ENCODE data around the gene HCFC1.

HCFC1 gene

GRCh38 chrX:153944140-153944799, 27.3 kb downstream of the HCFC1 start, which contains the start of gene RENBP:
Gene RENBP (minus strand): TSS chrX:153944643. CDS start chrX:153944610, 33 bp downstream.
- Histone ChIP-seq H3K4me3 (peak within 1 kb of the TSS; percentile 31), H3K4me1 (peaks cover 7% of the 10 kb centered on the region), H3K36me3 (replicated peaks) (peaks cover 13% of the 10 kb centered on the region), H3K27me3 (ENCODE audit: low read depth) (no peaks in the 10 kb centered on the region), H3K9me3 (no peaks in the 10 kb centered on the region)
- peak; percentile 60 to 82 for DNase-seq (ENCODE audit: low spot score in 2 of 2)
- in situ Hi-C loops (cut with MboI; ENCODE audit: low sequenced_read_pairs), result no loop called here

- peaks cover 7% of the 10 kb centered on the region for H3K4me1 ChIP-seq
- no peaks in the 10 kb centered on the region for H3K9me3 ChIP-seq
- in situ Hi-C loops (cut with MboI; ENCODE audit: low sequenced_read_pairs), result no loop called here
- H3K36me3 ChIP-seq (replicated peaks), result peaks cover 4% of the 10 kb centered on the region; the same call in 1 of the 2 replicates
- no peak for DNase-seq (ENCODE audit: low spot score in 2 of 2)
- no peak overlapping the region for H3K4me3 ChIP-seq
- H3K27me3 ChIP-seq (ENCODE audit: low read depth), result no peaks in the 10 kb centered on the region
Measured at GRCh38 chrX:153941336-153942252, 30.0 kb downstream of the HCFC1 start.

GRCh38 chrX:153939573-153939972, 32.0 kb downstream of the HCFC1 start:
- in situ Hi-C loops (cut with MboI; ENCODE audit: low sequenced_read_pairs), result no loop called here
- H3K4me3 ChIP-seq, result no peak overlapping the region
- peaks cover 7% of the 10 kb centered on the region for H3K4me1 ChIP-seq
- H3K27me3 ChIP-seq (ENCODE audit: low read depth), result no peaks in the 10 kb centered on the region
- peaks cover 4% of the 10 kb centered on the region; the same call in 1 of the 2 replicates for H3K36me3 ChIP-seq (replicated peaks)
- DNase-seq (ENCODE audit: low spot score in 2 of 2), result no peak
- H3K9me3 ChIP-seq, result no peaks in the 10 kb centered on the region

GRCh38 chrX:153938226-153938786, 33.3 kb downstream of the HCFC1 start:
- no peak overlapping the region for H3K4me3 ChIP-seq
- 0 out of 2 replicates have a peak, but pooled peaks cover 3% of the 10 kb centered on the region for H3K4me1 ChIP-seq
- in situ Hi-C loops (cut with MboI; ENCODE audit: low sequenced_read_pairs), result no loop called here
- DNase-seq (ENCODE audit: low spot score in 2 of 2), result no peak
- peaks cover 4% of the 10 kb centered on the region for H3K36me3 ChIP-seq (replicated peaks)
- H3K9me3 ChIP-seq, result no peaks in the 10 kb centered on the region
- H3K27me3 ChIP-seq (ENCODE audit: low read depth), result no peaks in the 10 kb centered on the region

- Histone ChIP-seq H3K36me3 (replicated peaks) (peaks cover 14% of the 10 kb centered on the region), H3K4me1 (0 out of 2 replicates have a peak, but pooled peaks cover 3% of the 10 kb centered on the region), H3K27me3 (ENCODE audit: low read depth) (no peaks in the 10 kb centered on the region), H3K9me3 (no peaks in the 10 kb centered on the region), H3K4me3 (no peak overlapping the region)
- DNase-seq (ENCODE audit: low spot score in 2 of 2), result no peak
- in situ Hi-C loops (cut with MboI; ENCODE audit: low sequenced_read_pairs), result no loop called here
Measured at GRCh38 chrX:153937056-153937455, 34.6 kb downstream of the HCFC1 start.

- no peak for DNase-seq (ENCODE audit: low spot score in 2 of 2)
- Histone ChIP-seq H3K36me3 (replicated peaks) (peaks cover 31% of the 10 kb centered on the region), H3K4me1 (0 out of 2 replicates have a peak, but pooled peaks cover 3% of the 10 kb centered on the region), H3K4me3 (peak overlapping the region; percentile 22), H3K9me3 (no peaks in the 10 kb centered on the region), H3K27me3 (ENCODE audit: low read depth) (no peaks in the 10 kb centered on the region)
- in situ Hi-C loops (cut with MboI; ENCODE audit: low sequenced_read_pairs), result no loop called here
Measured at GRCh38 chrX:153935326-153935851, 36.2 kb downstream of the HCFC1 start.

GRCh38 chrX:153934762-153935325, 36.8 kb downstream of the HCFC1 start, which contains the start of gene NAA10:
Gene NAA10 (minus strand): TSS chrX:153935037. CDS start chrX:153934904, 133 bp downstream.
- peaks cover 30% of the 10 kb centered on the region for H3K36me3 ChIP-seq (replicated peaks)
- peak; percentile 85 to 86 for DNase-seq (ENCODE audit: low spot score in 2 of 2)
- in situ Hi-C loops (cut with MboI; ENCODE audit: low sequenced_read_pairs), result no loop called here
- no peaks in the 10 kb centered on the region for H3K27me3 ChIP-seq (ENCODE audit: low read depth)
- 0 out of 2 replicates have a peak, but pooled peaks cover 3% of the 10 kb centered on the region for H3K4me1 ChIP-seq
- peak within 1 kb of the TSS; percentile 79 for H3K4me3 ChIP-seq
- H3K9me3 ChIP-seq, result no peaks in the 10 kb centered on the region

GRCh38 chrX:153934148-153934761, 37.4 kb downstream of the HCFC1 start:
- Histone ChIP-seq H3K36me3 (replicated peaks) (peaks cover 36% of the 10 kb centered on the region), H3K9me3 (no peaks in the 10 kb centered on the region), H3K27me3 (ENCODE audit: low read depth) (no peaks in the 10 kb centered on the region), H3K4me3 (peak overlapping the region; percentile 79), H3K4me1 (0 out of 2 replicates have a peak, but pooled peaks cover 3% of the 10 kb centered on the region)
- in situ Hi-C loops (cut with MboI; ENCODE audit: low sequenced_read_pairs), result no loop called here
- DNase-seq (ENCODE audit: low spot score in 2 of 2), result no peak

GRCh38 chrX:153933748-153934147, 37.9 kb downstream of the HCFC1 start:
- Histone ChIP-seq H3K4me3 (peak overlapping the region; percentile 79), H3K9me3 (no peaks in the 10 kb centered on the region), H3K27me3 (ENCODE audit: low read depth) (no peaks in the 10 kb centered on the region), H3K36me3 (replicated peaks) (peaks cover 37% of the 10 kb centered on the region), H3K4me1 (0 out of 2 replicates have a peak, but pooled peaks cover 3% of the 10 kb centered on the region)
- in situ Hi-C loops (cut with MboI; ENCODE audit: low sequenced_read_pairs), result no loop called here
- DNase-seq (ENCODE audit: low spot score in 2 of 2), result no peak

- H3K27me3 ChIP-seq (ENCODE audit: low read depth), result no peaks in the 10 kb centered on the region
- H3K9me3 ChIP-seq, result no peaks in the 10 kb centered on the region
- H3K4me3 ChIP-seq, result no peak overlapping the region
- DNase-seq (ENCODE audit: low spot score in 2 of 2), result no peak
- in situ Hi-C loops (cut with MboI; ENCODE audit: low sequenced_read_pairs), result no loop called here
- peaks cover 6% of the 10 kb centered on the region; the same call in 1 of the 2 replicates for H3K4me1 ChIP-seq
- peaks cover 37% of the 10 kb centered on the region for H3K36me3 ChIP-seq (replicated peaks)
Measured at GRCh38 chrX:153932220-153932915, 39.2 kb downstream of the HCFC1 start.

- in situ Hi-C loops (cut with MboI; ENCODE audit: low sequenced_read_pairs), result no loop called here
- Histone ChIP-seq H3K9me3 (no peaks in the 10 kb centered on the region), H3K4me3 (no peak overlapping the region), H3K4me1 (peaks cover 12% of the 10 kb centered on the region), H3K36me3 (replicated peaks) (peaks cover 37% of the 10 kb centered on the region), H3K27me3 (ENCODE audit: low read depth) (no peaks in the 10 kb centered on the region)
- no peak for DNase-seq (ENCODE audit: low spot score in 2 of 2)
Measured at GRCh38 chrX:153931748-153932147, 39.9 kb downstream of the HCFC1 start.

- in situ Hi-C loops (cut with MboI; ENCODE audit: low sequenced_read_pairs), result no loop called here
- Histone ChIP-seq H3K4me3 (no peak overlapping the region), H3K27me3 (ENCODE audit: low read depth) (no peaks in the 10 kb centered on the region), H3K9me3 (no peaks in the 10 kb centered on the region), H3K36me3 (replicated peaks) (peaks cover 37% of the 10 kb centered on the region), H3K4me1 (peaks cover 18% of the 10 kb centered on the region)
- DNase-seq (ENCODE audit: low spot score in 2 of 2), result no peak
Measured at GRCh38 chrX:153931151-153931550, 40.5 kb downstream of the HCFC1 start.
